Cardiac septum (tissue), 1 donor: ENCODE data around the gene ELFN2. TPM values are rescaled to one million over a fixed set of nuclear protein-coding genes. Genes with fewer than 3 reads are reported as not detected.

Experiments
- DNase-seq: peaks from one replicate; pipeline ENCODE4 v3.0.0-alpha.2; 2020; ENCODE audit warnings: low spot score
- intact Hi-C: fragments of 100-400 bp; cut with DNase I; formaldehyde crosslinking; loops from one replicate; pipeline ENCODE4 v1.14.0; 2022
- total RNA-seq: library from RNA; stranded (reverse); fragmentation: NEBNext Ultra II Directional; extraction: Animal tissue kit (Norgen Biotek cat#: 25700); gene quantifications from one replicate; pipeline ENCODE4 v1.2.1, GENCODE V29; 2021
- donor health status: DM: no; HTN: no; CAD: no.

Gene ELFN2
- total RNA-seq, 1 donor from 2014 or later, result 0.03 TPM

DNA sequence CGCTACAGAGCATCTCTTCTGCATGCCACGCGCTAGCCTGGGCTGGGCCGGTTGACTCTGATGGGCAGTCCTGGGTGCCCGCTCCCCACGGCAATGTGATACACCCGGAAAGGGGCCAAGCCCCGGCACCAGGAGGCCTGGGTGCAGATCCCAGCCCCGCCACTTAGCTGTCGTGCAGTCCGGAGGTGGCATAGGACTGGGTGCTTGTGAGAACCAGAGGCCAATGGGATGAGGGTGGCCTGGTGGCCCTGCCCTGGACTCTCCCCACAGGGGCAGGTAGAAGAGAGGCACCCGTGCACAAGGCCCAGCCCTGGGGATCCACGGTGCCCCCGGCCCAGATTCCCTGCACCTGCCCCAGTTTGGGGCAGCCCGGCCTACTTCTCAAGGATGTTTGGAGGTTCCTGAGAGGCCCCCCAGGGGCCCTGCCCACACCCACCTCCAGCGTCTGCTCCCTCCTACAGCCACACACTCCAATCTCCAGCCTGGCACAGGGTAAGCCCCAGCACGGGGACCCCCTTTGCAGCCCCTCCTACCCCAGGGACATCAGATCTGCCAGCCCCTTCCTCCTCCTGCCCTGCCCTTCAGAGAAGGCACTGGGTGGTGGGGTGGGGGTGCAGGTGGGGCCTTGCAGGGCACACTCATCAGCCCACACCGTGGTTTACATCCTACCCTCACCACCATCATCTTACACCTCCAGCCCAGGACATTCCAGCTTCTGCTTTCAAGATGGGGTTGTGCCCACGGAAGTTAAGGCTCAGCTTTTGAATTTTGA, 78.0 kb downstream of the ELFN2 start:
- no peak for DNase-seq
- intact Hi-C loops, result no loop called here

DNA sequence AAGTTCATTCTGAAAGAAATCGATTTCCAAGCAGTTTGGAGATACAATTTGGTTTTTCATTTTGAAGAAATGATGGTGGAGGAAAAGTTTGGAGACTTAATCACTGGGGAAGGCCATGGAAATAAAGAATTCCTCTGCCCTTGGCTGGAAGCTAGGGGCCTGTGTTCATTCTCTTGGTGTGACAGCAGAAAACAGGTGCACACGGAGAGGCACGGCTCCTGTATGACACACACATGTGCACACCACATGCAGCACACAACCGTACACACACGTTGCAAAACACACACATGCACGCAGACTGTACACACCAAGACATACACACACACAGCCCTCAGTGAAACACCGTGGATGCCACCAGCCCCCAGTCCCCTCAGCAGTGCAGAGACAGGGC, 80.8 kb downstream of the ELFN2 start:
- no peak for DNase-seq
- intact Hi-C loops, result no loop called here

DNA sequence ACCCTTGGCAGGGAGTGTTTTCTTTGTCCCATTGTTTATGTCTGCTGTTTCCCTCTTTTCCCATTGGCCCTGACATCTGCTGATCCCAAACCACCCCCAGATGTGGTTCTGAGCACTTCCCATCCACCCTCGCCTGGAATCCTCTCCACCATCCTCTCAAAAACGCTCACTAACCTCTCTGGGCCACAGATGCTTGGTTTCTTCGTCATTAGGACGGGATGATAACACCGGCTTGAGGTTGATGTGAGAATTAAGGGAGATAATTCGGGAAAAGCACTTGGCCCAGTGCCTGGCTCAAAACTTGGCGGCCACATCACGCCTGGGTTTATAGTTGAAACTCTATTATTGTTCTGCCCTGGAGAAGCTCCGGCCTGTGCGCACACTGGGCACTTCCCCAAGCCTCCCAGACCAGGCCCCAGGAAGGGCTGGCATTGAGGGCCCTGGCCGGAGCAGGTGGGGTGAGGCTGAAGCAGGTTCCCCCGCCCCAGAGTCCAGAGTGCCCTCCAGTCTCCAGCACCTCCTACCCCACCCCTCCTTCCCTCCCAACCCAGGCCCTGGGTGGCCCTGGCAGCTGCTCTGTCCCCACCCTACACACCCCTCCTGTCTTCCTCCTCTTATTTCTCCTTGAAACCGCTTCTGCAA, 81.3 kb downstream of the ELFN2 start:
- no peak for DNase-seq
- intact Hi-C loops, result no loop called here

DNA sequence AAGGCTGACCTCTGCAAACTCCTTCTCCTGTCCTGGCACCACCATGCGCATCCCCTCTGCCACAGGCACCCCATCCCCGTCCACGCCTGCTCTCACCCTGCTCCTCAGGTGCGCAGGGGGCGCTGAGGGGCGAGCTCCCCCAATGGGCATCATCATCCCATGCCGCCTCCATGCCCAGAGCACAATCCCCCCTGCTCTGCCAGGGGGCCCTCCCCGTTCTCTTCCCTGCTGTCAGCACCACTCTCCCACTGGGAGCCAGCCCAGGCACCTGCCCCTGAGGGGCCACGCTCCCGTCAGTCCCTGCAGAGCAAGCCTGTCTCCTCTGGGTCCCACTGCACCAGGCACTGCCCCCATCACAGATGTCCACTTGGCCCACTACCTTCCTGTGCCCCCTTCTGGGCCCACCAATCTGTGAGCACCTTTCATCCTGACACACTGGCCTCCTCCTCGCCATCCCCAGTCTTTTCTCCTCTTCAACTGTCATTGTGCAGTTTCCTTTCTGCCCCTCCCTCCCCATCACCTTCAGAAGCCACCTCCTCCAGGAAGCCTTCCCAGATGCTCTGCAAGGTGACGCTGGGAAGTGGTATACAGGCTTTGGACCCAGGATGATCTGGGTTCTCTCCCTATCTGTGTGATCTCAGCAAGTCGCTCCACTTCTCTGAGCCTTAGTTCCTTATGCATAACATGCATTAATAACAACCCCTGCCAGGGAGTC, 82.4 kb downstream of the ELFN2 start:
- intact Hi-C loops, result no loop called here
- no peak for DNase-seq

DNA sequence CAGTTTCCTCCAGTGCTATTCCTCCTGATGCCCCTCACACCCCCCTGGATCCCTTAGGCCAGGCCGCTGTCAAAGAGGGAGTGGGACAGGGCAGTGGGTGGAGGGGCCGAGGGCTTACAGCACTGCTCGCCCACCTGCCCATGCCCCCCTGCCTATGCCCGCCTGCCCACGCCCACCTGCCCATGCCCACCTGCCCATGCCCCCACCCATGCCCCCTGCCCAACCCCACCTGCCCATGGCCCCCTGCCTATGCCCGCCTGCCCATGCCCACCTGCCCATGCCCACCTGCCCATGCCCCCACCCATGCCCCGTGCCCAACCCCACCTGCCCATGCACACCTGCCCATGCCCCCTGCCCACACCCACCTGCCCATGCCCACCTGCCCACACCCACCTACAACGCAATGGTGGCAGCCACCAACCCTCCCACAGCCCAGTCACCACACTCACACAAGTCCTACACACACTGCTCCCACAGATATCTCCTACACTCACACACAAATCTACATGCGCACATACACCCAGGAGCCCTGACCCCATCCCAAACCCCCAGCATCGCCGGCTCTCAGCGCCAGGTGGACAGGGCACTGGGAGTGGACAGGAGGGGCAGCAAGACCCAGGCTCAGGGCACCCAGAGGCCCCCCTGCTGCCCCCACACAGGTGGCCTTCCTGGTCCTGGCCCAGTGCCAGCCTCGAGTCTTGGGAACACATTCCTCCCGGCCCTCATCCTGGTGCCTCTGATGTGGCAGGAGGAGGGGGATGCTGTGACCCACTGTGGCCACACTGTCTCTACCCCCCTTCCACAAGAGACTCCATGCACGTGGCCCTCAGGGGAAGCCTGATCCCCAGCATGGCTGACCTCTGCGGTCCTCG, 83.2 kb downstream of the ELFN2 start:
- DNase-seq, result no peak
- intact Hi-C loops, result no loop called here

DNA sequence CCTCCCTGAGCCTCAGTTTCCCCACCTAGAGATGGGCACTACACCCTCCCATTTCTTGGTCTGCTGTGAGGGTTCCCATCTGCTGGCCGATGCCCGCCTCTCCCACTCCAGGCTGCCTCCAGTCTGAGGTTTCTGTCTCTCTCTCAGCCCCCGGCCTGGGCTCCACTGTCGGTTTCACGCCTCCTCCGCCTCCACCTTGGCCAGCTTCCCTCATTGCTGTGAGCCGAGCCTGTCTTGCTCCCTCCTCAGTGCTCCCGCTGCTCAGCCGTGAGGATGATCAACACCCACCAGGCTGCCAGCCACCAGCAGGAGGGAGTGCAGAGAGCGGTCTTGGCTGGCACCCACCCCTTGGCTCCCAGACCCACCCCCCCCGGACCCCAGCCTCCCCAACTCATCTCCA, 83.9 kb downstream of the ELFN2 start:
- no peak for DNase-seq
- intact Hi-C loops, result no loop called here

DNA sequence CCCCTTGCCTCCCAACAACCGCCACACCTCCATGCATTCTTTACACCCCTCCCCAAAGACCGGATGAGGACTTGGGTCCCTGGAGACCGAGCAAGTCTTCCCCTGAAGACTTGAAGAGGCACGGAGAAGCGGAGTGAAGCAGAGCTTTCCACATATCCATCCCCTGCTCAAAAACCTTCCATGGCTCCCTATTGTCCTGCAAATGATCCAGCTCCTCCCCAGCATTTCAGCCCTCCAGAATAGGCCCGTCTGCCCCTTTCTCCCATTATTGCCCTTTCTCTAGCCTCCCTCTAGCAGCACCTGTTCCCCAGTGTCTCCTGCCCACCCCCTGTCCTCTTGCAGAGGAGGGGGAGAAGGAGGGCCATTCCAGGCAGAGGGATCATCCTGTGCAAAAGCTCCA, 85.2 kb downstream of the ELFN2 start:
- intact Hi-C loops, result no loop called here
- DNase-seq, result no peak

DNA sequence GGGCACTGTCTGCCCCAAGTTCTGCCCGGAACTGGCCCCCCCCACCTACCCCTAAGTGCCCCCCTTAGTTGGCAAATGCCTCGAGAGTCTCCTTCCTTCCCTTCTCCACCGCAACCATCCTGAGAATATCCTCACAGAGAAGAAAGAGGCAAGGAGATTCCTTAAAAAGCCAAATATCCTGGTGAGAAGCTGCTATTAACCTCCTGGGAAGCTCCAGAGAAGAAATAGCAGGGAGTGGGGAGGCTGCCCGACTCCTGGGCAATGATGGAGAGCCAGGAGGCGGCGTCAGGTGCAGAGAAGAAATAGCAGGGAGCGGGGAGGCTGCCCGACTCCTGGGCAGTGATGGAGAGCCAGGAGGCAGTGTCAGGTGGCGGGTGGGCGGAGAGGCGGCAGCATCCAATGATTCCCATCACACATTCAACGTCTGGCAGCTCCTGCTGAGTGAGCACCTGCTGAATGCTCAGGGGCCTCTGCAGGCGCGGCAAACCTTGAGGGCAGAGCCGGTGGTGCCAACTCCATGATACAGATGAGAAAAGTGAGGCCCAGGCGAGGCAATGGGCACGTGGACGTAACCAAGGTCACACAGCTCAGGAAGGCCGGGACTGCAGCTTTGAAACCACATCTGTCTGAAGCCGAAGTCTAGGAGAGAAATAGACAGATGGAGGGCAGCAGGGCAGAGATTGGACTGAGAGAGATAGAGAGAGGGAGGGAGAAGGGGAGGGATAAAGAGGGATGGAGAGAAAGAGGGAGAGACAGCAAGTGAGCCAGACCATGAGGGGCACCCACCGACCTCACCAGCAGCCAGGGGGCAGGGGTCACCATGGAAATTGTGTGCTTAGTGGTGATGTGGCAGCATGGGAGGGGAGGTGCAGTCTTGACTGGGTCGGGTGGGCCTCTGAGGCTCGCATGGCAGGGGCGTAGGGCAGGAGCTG, 86.7 kb downstream of the ELFN2 start:
- intact Hi-C loops, result no loop called here
- DNase-seq, result no peak

DNA sequence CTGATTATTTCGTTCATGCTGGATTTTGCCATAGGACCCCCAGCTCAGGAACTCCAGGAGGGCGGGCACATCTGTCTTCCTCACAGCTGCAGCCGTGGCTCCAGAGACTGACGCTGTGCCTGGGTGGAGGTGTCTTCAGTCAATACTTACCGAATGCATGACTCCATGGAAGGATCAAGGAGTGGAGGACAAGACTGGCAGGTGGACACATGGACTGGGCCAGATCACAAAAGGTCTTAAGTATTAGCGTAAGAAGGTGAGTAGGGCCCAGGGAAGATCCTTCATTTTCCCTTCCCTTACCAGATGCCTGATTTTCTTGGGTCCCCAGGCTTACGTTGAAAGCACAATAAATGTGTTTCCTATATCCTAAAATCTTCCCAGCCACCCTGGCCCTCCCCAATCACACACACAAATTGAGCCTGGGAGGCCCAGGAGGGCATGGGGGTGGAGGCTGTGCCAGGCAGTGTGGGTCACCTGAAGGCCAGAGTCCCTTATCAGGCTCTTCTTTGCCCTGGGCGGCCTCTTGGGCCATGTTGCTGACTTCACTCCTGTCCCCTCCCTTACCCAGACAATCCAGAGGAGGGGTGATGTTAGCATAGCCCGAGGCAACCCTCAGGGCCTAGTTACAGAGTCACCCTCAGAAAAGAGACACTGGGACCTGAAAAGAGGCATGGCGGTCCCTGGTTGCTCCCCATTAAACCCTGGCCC, 88.6 kb downstream of the ELFN2 start:
- intact Hi-C loops, result no loop called here
- DNase-seq, result no peak

DNA sequence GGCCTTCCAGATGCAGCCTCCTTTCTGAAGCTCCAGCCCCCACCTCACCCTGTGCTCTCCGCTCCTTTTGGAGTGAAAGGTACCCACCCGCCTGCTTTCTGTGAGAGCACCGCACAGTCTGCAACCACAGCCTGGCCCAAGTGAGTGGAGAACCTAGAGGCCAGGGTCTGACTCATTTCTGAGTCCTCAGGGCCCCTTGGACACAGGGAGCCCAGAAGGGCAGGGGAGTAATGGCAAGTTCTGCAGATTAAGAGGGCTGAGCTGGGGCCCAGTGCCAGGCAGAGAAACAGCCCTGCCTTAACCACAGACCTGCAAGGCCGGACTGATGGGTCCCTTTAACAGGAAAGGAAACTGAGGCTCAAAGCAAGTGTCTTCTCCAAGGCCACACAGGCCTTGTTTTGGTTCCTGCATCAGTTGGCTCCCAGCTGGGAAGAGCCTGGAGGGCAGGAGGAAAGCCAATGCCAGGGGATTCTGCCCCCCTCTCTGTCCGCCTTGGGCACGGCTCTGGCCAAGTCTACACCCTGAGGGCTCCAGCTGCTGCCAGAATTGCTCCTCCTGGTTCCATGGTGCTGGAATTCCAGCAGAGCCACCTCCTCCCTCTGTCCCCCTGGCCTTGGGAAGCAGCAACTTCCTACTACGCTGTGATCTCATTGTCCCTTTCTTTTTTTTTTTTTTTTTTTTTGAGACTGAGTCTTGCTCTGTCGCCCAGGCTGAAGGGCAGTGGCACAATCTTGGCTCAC, 89.9 kb downstream of the ELFN2 start:
- intact Hi-C loops, result no loop called here
- no peak for DNase-seq

DNA sequence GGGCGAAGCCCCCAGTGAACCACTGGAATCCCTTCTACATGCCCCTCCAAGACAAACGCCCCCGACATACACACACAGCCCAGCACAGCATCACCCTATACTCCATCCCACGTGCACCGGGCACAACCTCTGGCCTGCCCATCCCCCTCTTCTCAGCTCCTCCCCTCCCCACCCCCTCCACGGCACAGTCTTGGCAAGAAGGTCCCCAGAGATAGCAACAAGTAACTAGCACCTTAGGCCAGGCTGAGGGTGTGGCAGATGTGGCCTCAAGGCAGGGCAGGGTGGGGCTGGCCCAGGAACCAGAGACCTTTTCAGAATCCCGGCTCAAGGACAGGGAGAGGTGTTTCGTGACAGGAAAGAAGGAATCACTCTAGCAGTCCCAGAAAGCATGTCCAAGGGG, 90.7 kb downstream of the ELFN2 start:
- intact Hi-C loops, result no loop called here
- no peak for DNase-seq

DNA sequence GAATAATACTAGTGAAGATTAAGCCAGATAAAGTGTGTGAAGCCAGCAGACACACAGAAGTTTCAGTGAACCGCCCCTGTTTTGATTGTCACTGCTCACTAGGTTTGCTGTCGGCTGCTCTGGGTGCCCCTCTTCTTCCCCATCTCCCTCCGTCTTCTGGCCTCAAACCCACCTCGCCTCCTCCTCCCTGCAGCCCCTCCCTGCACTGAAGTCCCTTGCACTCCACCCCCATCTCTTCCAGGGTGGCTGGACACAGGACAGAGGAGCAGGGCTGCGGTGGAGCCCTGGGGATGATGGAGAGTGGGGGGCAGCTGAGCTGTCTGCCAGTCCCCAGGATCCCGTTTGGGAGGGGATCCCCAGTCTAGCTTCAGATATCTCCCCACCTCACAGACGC, 91.5 kb downstream of the ELFN2 start:
- DNase-seq, result no peak
- intact Hi-C loops, result no loop called here

DNA sequence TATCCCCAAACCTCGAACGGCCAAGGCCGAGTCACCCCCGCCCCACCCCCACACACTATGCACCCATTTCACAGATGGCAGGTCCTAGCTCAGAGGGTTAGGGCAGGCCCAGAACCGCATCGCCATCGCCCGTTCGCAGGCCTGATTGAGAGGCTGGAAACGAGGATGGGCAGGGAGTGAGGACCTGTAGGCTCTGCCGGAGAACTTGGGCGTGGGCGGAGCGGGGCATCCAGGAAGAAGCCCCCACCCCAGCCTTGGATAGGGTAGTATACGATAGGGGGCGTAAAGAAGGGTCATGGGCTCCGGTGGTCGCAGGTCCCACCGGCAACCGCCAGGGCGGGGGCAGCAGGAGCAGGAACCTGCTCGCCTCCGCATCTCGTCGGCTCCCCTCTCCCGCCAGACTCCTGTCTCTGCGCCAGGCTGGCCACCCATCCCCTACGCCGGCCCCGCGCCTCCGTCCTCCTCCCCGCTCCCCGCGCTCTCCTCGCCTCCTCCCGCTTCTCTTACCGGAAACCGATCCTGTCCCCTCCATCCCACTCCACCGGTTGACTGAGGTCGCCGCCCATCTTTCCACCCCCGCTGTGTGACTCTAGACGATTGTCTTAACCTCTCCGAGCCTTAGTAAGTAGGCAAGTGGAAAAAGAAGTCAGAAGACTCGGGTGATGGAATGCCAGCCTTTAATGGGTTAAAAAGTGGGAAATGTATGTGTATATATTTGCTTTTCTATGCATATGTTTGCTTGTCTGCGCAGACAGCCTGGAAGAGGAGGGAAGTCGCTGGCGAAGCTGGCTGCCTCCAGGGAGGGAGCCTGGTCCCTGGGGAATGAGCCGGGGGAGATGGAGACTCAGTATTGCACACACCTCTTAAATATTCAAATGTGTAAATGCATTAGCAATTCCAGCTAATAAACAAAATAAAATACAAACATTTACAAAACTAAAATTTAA, 92.1 kb downstream of the ELFN2 start:
- intact Hi-C loops, result no loop called here
- DNase-seq, result no peak

DNA sequence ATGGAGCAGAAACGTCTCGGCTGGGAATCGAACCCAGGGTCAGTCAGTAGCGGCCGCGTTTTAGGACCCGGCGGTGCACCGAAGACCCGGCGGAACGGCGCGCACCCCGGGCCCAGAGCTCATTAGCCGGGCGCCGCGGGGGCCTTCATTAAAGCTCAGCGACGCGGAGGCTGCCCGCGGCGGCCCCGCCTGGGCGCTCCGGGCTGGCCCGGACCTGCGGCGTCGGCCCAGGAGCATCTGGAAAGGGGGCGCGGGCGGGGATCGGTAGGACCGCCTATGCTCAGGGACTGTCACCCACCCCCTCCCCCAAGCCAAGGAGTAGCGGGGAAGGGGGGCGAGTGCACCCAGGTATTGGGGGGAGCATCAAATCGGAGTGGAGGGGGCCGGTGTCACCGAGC, 92.8 kb downstream of the ELFN2 start:
- intact Hi-C loops, result no loop called here
- DNase-seq, result no peak

DNA sequence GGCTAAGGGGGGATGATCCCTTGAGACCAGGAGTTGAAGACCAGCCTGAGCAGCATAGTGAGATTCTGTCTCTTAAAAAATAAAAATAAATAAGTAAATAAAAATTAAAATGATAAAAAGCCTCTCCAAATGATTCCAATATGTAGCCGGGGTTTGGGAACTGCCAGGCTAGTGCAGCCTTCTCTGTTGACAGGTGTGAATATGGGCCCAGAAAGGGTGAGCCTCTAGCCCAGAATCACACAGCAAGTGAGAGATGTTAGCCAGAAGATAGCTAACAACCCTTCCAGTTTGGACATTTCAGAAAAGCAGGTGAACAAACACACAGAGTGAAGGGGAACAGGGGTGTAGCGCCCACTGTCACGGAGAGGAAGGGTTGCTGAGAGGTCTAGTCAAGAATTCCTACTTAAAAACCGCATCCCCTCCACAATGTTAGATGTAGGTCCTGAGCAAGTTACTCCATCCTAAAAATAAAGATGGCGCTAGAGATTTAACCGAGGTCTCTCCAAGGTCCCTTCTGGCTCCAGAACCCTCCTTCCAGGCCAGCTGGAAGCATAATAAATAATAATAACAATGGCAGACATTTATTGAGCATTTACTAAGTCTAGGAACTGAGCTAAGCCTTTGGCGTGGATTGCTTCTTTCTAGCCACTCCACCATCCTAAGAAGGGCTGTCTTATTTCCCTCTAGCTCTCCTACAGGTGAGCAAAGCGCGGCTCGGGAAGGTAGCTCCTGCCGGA, 93.4 kb downstream of the ELFN2 start:
- intact Hi-C loops, result no loop called here
- no peak for DNase-seq
